Ovary (tissue), 9 donors: Measurements from ENCODE around the gene RANBP17. TPM values are rescaled to one million over a fixed set of nuclear protein-coding genes. Genes with fewer than 3 reads are reported as not detected.
A peak's percentile ranks its signal among the peaks of the same experiment; 100 is the strongest.

Source experiments
- DNase-seq, 5 donors: peaks; one replicate each; pipeline ENCODE4 v3.0.0-alpha.2; 2019 to 2020
- H3K27ac ChIP-seq, 2 donors: fragments of 200-600 bp; one replicate each; pipeline versions ENCODE4 v1.5.1 to v1.8.0; 2019 to 2022
- H3K27me3 ChIP-seq: fragments of 200-600 bp; one replicate; pipeline ENCODE4 v1.8.0; 2022
- H3K36me3 ChIP-seq: fragments of 200-600 bp; sonication (generic); one replicate; pipeline ENCODE4 v1.5.1; 2019
- H3K4me1 ChIP-seq: one replicate; pipeline ENCODE4 v1.8.1; 2013; ENCODE audit warnings: mild to moderate bottlenecking, moderate library complexity; ENCODE audit not compliant: insufficient read depth
- H3K4me3 ChIP-seq: fragments of 200-600 bp; sonication (generic); one replicate; pipeline ENCODE4 v1.5.1; 2017
- H3K9me3 ChIP-seq, 2 donors: fragments of 200-600 bp in 1 of 2; sonication (generic) in 1 of 2; one replicate each; pipeline versions ENCODE4 v1.5.1 to v1.8.1; 2013 to 2019; ENCODE audit warnings: mild to moderate bottlenecking in 1 of 2, moderate library complexity in 1 of 2
- CTCF ChIP-seq, 3 donors: fragments of 450-650 bp in 2 of 3; fragments of 200-600 bp in 1 of 3; IDR thresholded peaks; one replicate each; pipeline versions ENCODE4 v1.5.1 to v1.8.0; 2016 to 2022; ENCODE audit warnings: antibody characterized with exemption in 3 of 3, mild to moderate bottlenecking in 1 of 3
- EP300 ChIP-seq: sonication (generic); formaldehyde crosslinking; IDR thresholded peaks from one replicate; pipeline ENCODE4 v1.6.1; 2017; ENCODE audit warnings: antibody characterized with exemption
- POLR2A ChIP-seq: fragments of 450-650 bp; IDR thresholded peaks from one replicate; pipeline ENCODE4 v1.6.1; 2017; ENCODE audit warnings: antibody characterized with exemption, mild to moderate bottlenecking, moderate library complexity
- WGBS, 3 donors: extraction: QIAGEN DNeasy Blood & Tissue Kit in 1 of 3; methylation state at CpG; one replicate each; pipeline versions ENCODE4 v1.1.5 to v1.1.7; 2013 to 2017; 5-methylcytosine and 5-hydroxymethylcytosine counted together
- intact Hi-C, 4 donors: fragments of 100-400 bp; cut with DNase I; formaldehyde crosslinking; loops; one replicate each; pipeline versions ENCODE4 v1.11.0 to v1.15.1; 2022 to 2023
- polyA plus RNA-seq, 2 donors: library from polyadenylated mRNA; stranded (reverse); fragments of 200-250 nt in 1 of 2; fragments of 350-450 nt in 1 of 2; fragmentation: Illumina TruSeq in 1 of 2; extraction: RNeasy Lipid Tissue Mini Kit (QIAGEN cat#74804) in 1 of 2; gene quantifications; one replicate each; pipeline ENCODE4 v1.2.3, GENCODE V29; 2013 to 2014
- total RNA-seq, 7 donors: library from RNA; depleted of rRNA in 2 of 7; stranded (reverse); fragments of >200 nt in 2 of 7; fragmentation: NEBNext Ultra II Directional in 3 of 7; extraction: Animal tissue kit (Norgen Biotek cat#: 25700) in 3 of 7; gene quantifications; one replicate each; pipeline versions ENCODE4 v1.1.0 to v1.2.4, GENCODE V29; 2016 to 2023
- donor health status: DM: no; HTN: no; CAD: no; lungs with moderate emphysema.
- donor health status: DM: no; HTN: no; CAD: no.
- donor health status: Bipolar disorder and iron deficiency.
- donor health status: DM: yes; HTN: yes; CAD: no.
- donor health status: DM: no; HTN: no; CAD: no.
- donor health status: DM: yes; HTN: yes; CAD: no.

Gene RANBP17
- total and polyA plus RNA-seq, 9 donors = 1.3 to 16.1 (median 8.5) TPM

GRCh38 chr5:171335616-171336015 is 473.8 kb downstream of the RANBP17 start:
- 63 to 75% (median 66%) methylated on average over 8 of the region's 8 CpGs for WGBS, 3 donors
- no peak for TF ChIP-seq CTCF (IDR thresholded peaks at IDR 0.05)
- no peak for TF ChIP-seq POLR2A
- TF ChIP-seq EP300 = no peak
- Histone ChIP-seq H3K4me1 (no peaks in the 10 kb centered on the region), H3K27me3 (no peaks in the 10 kb centered on the region), H3K9me3 (no peaks in the 10 kb centered on the region), H3K27ac (no peak overlapping the region), H3K36me3 (no peaks in the 10 kb centered on the region), H3K4me3 (no peak overlapping the region)
- intact Hi-C loops = loop anchor here in 2 of 4 donors (10.0 kb wide), 2 partner anchors 591 to 831 kb away; partner anchors contain the start of gene KCNIP1 (in 1 of the 2)
- no peak for DNase-seq

DNA sequence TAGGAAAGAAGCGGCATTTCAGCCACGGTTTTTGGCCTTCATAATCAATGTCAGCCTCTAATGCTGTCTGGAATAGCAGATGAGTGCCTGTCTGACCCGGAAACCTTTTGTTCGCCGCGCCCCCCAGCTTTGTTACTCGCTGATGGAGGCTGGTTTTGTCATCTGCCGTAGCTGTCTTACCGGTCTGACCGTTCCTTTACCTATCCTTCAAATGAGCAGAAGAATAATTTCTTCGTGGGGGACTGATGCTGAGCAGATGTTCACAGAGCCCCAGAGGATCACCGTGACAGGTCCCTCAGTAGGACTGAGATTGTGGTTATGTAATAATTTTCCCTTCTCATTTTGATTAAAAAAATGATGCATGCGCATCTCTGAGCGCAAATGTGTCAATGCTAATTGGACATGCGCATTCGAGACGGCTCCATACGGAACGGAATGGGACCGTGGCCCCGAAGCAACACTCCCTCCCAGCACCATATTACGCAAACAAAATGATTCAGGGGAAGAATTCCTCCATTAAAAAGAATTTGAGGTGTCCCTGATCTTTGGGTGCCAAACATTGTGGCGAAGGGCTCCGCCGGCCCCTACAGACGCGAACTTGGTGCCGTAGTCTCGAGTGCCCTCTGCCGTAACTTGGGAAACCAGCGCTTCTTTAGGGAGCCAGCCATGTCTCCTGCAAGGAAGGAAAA is 474.8 kb downstream of the RANBP17 start:
- no peaks in the 10 kb centered on the region for H3K27me3 ChIP-seq

DNA sequence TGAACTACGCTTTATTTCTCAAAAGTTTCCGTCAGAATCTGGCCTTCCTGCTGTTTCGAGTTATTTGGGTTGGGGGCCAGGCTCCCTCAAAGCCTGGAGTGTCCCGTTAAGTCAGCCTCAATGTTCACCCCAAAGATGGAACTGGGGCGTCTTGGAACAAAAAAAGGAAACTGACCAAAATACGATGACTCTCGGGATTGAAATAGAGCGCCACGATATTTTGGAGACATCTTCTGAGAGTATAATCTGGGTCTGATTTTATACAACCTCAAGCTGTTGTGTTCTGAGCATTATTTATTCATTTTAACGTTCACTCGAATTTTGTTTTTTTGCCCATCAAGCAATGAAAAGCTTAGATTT is 475.4 kb downstream of the RANBP17 start:
- H3K9me3 ChIP-seq = no peaks in the 10 kb centered on the region
- intact Hi-C loops = loop anchor here in 2 of 4 donors (10.0 kb wide), 2 partner anchors 592 to 832 kb away; partner anchors contain the start of gene KCNIP1 (in 1 of the 2)
- no peak for DNase-seq
- no peaks in the 10 kb centered on the region for H3K27me3 ChIP-seq
- no peaks in the 10 kb centered on the region for H3K36me3 ChIP-seq
- WGBS, 3 donors = 20 to 35% (median 29%) methylated on average over 11 of the region's 11 CpGs
- no peak overlapping the region for H3K27ac ChIP-seq
- TF ChIP-seq EP300 = no peak
- no peak for TF ChIP-seq CTCF (IDR thresholded peaks at IDR 0.05)
- no peak for TF ChIP-seq POLR2A
- H3K4me3 ChIP-seq = no peak overlapping the region
- no peaks in the 10 kb centered on the region for H3K4me1 ChIP-seq

More for the DNA sequence above, 474.8 kb downstream of the RANBP17 start:
- no peak for TF ChIP-seq CTCF (IDR thresholded peaks at IDR 0.05)
- TF ChIP-seq EP300 = no peak
- no peak for TF ChIP-seq POLR2A
- intact Hi-C loops = loop anchor here in 2 of 4 donors (10.0 kb wide), 2 partner anchors 592 to 832 kb away; partner anchors contain the start of gene KCNIP1 (in 1 of the 2)
- H3K4me3 ChIP-seq = peak overlapping the region; percentile 22
- DNase-seq = peak in 1 of 5 donors; percentile 37
- H3K9me3 ChIP-seq = no peaks in the 10 kb centered on the region
- H3K36me3 ChIP-seq = no peaks in the 10 kb centered on the region
- H3K27ac ChIP-seq = no peak overlapping the region
- WGBS, 3 donors = 4 to 11% (median 7%) methylated on average over 31 of the region's 31 CpGs
- H3K4me1 ChIP-seq = no peaks in the 10 kb centered on the region

- Histone ChIP-seq H3K27me3 (no peaks in the 10 kb centered on the region), H3K9me3 (no peaks in the 10 kb centered on the region), H3K4me1 (no peaks in the 10 kb centered on the region), H3K27ac (no peak overlapping the region), H3K4me3 (no peak overlapping the region), H3K36me3 (no peaks in the 10 kb centered on the region)
- DNase-seq = no peak
- no peak for TF ChIP-seq CTCF (IDR thresholded peaks at IDR 0.05)
- TF ChIP-seq EP300 = no peak
- TF ChIP-seq POLR2A = no peak
- intact Hi-C loops = no loop called here
These were observed 478.2 kb downstream of the RANBP17 start for GRCh38 chr5:171340042-171340441.
